GM18499 (cell line): ENCODE results near the gene RANBP2.

ENCODE experiments used
- ATAC-seq: cut with Tn5 transposase; IDR thresholded peaks from one replicate; pipeline ENCODE4 v1.9.1; 2021; ENCODE audit warnings: moderate number of reproducible peaks; ENCODE audit not compliant: insufficient read depth, unreplicated experiment

RANBP2 gene

GRCh38 chr2:108829578-108830310 lies 110.5 kb downstream of the RANBP2 start:
- ATAC-seq = no peak

- ATAC-seq = no peak
Observed at GRCh38 chr2:108833219-108833618, 113.9 kb downstream of the RANBP2 start.

GRCh38 chr2:108834620-108835019 lies 115.3 kb downstream of the RANBP2 start:
- ATAC-seq = no peak

GRCh38 chr2:108835040-108835439 lies 115.8 kb downstream of the RANBP2 start:
- ATAC-seq = no peak
